ENCODE measurements around the gene WASF2.

Gene WASF2

DNA sequence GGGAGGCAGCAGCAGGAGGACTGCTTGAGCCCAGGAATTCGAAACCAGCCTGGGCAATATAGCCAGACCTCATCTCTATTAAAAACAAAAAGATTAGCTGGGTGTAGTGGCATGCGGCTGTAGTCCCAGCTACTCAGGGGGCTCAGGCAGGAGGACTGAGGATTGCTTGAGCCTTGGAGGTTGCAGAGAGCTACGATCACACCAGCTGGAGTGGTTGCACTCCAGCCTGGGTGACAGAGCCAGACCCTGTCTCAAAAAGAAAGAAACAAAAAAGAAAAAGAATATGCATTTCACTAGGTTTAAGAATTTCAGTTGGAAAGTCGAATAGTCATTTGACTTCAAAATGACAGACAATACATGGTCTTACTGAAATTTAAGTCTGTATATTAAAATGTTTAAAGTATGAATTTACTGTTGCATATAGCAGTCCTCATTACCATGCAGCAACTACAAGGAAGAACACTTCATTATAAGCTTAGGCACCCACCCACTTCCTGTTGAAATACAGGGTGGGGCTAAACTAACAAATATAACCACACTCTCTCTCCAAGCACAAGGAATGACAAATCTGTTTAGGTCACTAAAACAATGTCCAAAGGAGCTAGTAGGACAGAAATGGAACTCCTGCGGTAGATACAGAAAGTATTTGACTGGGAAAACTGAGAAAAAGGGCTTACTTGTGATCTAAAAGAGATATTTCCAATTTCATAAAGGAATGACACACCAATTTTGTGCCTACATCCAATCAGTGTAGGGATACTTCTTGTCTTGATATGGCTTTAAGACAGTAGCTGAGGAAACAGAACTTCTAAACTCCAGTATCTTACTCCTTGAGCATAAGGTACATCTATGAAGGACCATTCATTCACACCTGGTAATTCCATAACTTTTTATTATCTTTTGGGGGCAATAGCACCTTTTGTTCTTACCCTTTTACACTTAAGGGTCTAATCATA lies 53.5 kb downstream of the WASF2 start:
- TF ChIP-seq CEBPB (IDR thresholded peaks at IDR 0.05) (no peak), TCF12 (IDR thresholded peaks at IDR 0.05; ENCODE audit: low read depth) (no peak), YY1 (IDR thresholded peaks at IDR 0.05; ENCODE audit: low read depth) (no peak), ZBTB7A (IDR thresholded peaks at IDR 0.05; ENCODE audit: low read depth) (no peak)
- TF ChIP-seq, protein P1, sequence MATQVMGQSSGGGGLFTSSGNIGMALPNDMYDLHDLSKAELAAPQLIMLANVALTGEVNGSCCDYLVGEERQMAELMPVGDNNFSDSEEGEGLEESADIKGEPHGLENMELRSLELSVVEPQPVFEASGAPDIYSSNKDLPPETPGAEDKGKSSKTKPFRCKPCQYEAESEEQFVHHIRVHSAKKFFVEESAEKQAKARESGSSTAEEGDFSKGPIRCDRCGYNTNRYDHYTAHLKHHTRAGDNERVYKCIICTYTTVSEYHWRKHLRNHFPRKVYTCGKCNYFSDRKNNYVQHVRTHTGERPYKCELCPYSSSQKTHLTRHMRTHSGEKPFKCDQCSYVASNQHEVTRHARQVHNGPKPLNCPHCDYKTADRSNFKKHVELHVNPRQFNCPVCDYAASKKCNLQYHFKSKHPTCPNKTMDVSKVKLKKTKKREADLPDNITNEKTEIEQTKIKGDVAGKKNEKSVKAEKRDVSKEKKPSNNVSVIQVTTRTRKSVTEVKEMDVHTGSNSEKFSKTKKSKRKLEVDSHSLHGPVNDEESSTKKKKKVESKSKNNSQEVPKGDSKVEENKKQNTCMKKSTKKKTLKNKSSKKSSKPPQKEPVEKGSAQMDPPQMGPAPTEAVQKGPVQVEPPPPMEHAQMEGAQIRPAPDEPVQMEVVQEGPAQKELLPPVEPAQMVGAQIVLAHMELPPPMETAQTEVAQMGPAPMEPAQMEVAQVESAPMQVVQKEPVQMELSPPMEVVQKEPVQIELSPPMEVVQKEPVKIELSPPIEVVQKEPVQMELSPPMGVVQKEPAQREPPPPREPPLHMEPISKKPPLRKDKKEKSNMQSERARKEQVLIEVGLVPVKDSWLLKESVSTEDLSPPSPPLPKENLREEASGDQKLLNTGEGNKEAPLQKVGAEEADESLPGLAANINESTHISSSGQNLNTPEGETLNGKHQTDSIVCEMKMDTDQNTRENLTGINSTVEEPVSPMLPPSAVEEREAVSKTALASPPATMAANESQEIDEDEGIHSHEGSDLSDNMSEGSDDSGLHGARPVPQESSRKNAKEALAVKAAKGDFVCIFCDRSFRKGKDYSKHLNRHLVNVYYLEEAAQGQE (IDR thresholded peaks at IDR 0.05; ENCODE audit: low read depth) = no peak

DNA sequence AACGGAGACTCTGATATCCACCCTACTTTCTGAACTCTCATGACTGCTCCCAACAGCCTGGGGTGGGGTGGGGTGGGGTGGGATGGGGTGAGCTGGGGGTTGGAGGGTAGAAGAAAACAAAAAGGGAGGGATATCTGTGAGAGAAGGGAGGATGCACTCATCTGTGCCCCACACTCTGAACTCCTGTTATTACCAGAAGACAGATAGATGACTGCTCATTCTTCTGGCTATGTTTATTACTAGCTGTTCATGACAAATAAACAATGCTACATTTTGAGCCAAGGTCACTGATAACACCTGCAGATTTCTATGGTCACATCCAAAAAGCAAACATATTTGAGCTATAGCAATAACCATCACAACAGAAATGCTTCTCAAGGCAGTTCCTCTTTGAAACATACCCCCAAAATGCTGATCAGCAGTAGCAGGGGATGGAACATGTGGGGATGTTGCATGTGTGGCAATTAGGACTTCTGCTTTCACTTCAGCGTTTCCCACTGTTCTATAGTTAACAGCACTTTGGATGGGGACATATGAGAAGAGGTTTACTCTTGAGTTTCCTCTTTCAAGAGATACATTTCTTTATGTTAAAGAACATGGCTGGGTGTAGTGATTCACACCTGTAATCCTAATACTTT lies 54.3 kb downstream of the WASF2 start:
- no peak for TF ChIP-seq NFIC (IDR thresholded peaks at IDR 0.05)

DNA sequence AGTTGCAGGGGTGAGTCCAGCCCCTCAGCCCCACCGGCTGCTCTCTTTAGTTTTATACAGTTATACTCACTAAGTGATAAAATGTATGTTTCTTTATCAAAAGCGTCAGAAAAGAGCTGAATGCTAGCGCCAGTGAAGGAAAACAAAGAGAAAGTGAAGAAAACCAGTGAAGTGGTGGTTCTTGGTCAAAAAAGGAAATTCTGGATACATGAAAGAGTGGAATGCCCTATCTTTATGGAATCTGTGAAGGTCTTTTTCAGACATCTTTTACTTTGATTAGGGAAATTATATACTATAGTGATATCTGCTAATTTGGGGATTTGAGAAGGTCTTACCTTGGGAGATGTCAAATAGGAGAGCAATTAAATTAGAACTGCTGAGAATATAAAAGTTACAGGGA lies 56.3 kb downstream of the WASF2 start:
- TF ChIP-seq, protein P2, sequence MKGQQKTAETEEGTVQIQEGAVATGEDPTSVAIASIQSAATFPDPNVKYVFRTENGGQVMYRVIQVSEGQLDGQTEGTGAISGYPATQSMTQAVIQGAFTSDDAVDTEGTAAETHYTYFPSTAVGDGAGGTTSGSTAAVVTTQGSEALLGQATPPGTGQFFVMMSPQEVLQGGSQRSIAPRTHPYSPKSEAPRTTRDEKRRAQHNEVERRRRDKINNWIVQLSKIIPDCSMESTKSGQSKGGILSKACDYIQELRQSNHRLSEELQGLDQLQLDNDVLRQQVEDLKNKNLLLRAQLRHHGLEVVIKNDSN (IDR thresholded peaks at IDR 0.05) = no peak
- TF ChIP-seq, protein P1 (IDR thresholded peaks at IDR 0.05; ENCODE audit: low read depth) = no peak
- TF ChIP-seq, protein P3, sequence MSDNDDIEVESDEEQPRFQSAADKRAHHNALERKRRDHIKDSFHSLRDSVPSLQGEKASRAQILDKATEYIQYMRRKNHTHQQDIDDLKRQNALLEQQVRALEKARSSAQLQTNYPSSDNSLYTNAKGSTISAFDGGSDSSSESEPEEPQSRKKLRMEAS (IDR thresholded peaks at IDR 0.05) = no peak
- TF ChIP-seq EP300 (IDR thresholded peaks at IDR 0.05; ENCODE audit: borderline replicate concordance) (no peak), TEAD4 (IDR thresholded peaks at IDR 0.05) (no peak), NFIC (IDR thresholded peaks at IDR 0.05) (no peak), CREB1 (IDR thresholded peaks at IDR 0.05; ENCODE audit: low read depth) (no peak), RAD21 (IDR thresholded peaks at IDR 0.05; ENCODE audit: low read depth) (no peak), FOXM1 (IDR thresholded peaks at IDR 0.05; ENCODE audit: borderline replicate concordance, low read depth) (no peak), TCF12 (IDR thresholded peaks at IDR 0.05; ENCODE audit: low read depth) (no peak), ZBTB7A (IDR thresholded peaks at IDR 0.05; ENCODE audit: low read depth) (no peak), TAF1 (IDR thresholded peaks at IDR 0.05; ENCODE audit: low read depth) (no peak), YY1 (IDR thresholded peaks at IDR 0.05; ENCODE audit: low read depth) (no peak), CEBPB (IDR thresholded peaks at IDR 0.05) (no peak), EGR1 (IDR thresholded peaks at IDR 0.05) (no peak)

DNA sequence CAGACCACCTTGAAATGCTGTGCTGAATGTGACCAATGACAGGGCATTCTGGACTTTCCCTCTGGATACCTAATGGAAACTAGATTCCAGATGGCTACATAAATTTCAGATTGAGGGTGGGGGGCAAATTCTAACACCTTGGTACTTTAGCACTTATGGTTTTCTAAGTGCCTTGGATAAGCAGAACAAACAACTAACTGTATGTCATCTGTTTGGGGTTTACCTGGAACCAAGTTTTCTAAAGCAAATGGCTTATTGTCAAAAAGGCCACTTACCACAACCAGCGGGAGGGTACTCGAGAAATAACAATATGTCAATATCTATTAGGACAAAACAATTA lies 58.4 kb downstream of the WASF2 start:
- TF ChIP-seq, protein P3 (IDR thresholded peaks at IDR 0.05) = no peak
- no peak for TF ChIP-seq TEAD4 (IDR thresholded peaks at IDR 0.05)
- no peak for TF ChIP-seq FOXM1 (IDR thresholded peaks at IDR 0.05; ENCODE audit: borderline replicate concordance, low read depth)
- TF ChIP-seq, protein P2 (IDR thresholded peaks at IDR 0.05) = no peak
- TF ChIP-seq YY1 (IDR thresholded peaks at IDR 0.05; ENCODE audit: low read depth) = no peak
- TF ChIP-seq CEBPB (IDR thresholded peaks at IDR 0.05) = no peak
- TF ChIP-seq CREB1 (IDR thresholded peaks at IDR 0.05; ENCODE audit: low read depth) = no peak
- no peak for TF ChIP-seq EGR1 (IDR thresholded peaks at IDR 0.05)
- no peak for TF ChIP-seq TCF12 (IDR thresholded peaks at IDR 0.05; ENCODE audit: low read depth)
- TF ChIP-seq ZBTB7A (IDR thresholded peaks at IDR 0.05; ENCODE audit: low read depth) = no peak
- TF ChIP-seq, protein P1 (IDR thresholded peaks at IDR 0.05; ENCODE audit: low read depth) = no peak
- TF ChIP-seq NFIC (IDR thresholded peaks at IDR 0.05) = no peak
- TF ChIP-seq RAD21 (IDR thresholded peaks at IDR 0.05; ENCODE audit: low read depth) = no peak
- no peak for TF ChIP-seq TAF1 (IDR thresholded peaks at IDR 0.05; ENCODE audit: low read depth)
- TF ChIP-seq EP300 (IDR thresholded peaks at IDR 0.05; ENCODE audit: borderline replicate concordance) = no peak

Measured in Ishikawa (cell line).